Endothelial cell of umbilical vein (primary cell): Measurements from ENCODE around the gene SHC1. TPM values are rescaled to one million over a fixed set of nuclear protein-coding genes. Genes with fewer than 3 reads are reported as not detected.

Source experiments
- BruUV-seq: library from RNA; stranded (reverse); fragments of 400-500 nt; replicated peaks from 2 replicates; lab custom pipeline; 2021; lab: Mats Ljungman, UMichigan
- CTCF ChIA-PET: fragments of 300-600, 350-600 bp; sonication (Branson Sonifier 250); formaldehyde crosslinking; loops from one replicate; lab custom pipeline; 2021; ENCODE audit warnings: antibody characterized with exemption, inconsistent platforms; lab: Charles Lee
- POLR2A ChIA-PET: fragments of 300-600, 350-600 bp; sonication (Branson Sonifier 250); formaldehyde crosslinking; loops from one replicate; lab custom pipeline; 2021; ENCODE audit warnings: antibody characterized with exemption, inconsistent platforms; lab: Charles Lee
- DNase-seq: peaks from one replicate; pipeline ENCODE4 v3.0.0-alpha.2; 2011; ENCODE audit warnings: low read depth, low spot score
- FAIRE-seq: peaks from 2 replicates; lab custom pipeline; 2011; peaks lifted over from hg19 to GRCh38; lab: Jason Lieb, UNC
- H2AFZ ChIP-seq: 2 replicates; pipeline ENCODE4 v1.6.0; 2012; ENCODE audit warnings: low read depth, low read length, control low read depth, inconsistent platforms
- H3K27ac ChIP-seq: 2 replicates; pipeline ENCODE4 v1.5.1; 2011; ENCODE audit warnings: low read depth, mild to moderate bottlenecking, control low read depth, low read length, moderate library complexity; ENCODE audit not compliant: insufficient read depth
- H3K27me3 ChIP-seq, 2 experiments: 2 replicates each; pipeline versions ENCODE4 v1.6.0 to v1.6.1; 2011; ENCODE audit warnings: low read length in 2 of 2, mixed read lengths in 1 of 2; ENCODE audit not compliant: control insufficient read depth in 2 of 2, insufficient read depth in 2 of 2
- H3K36me3 ChIP-seq, 2 experiments: 2 replicates in 1 of 2; 3 replicates in 1 of 2; pipeline ENCODE4 v1.5.1; 2011; ENCODE audit warnings: low read length in 2 of 2, mild to moderate bottlenecking in 1 of 2, moderate library complexity in 1 of 2; ENCODE audit not compliant: control insufficient read depth in 2 of 2, insufficient read depth in 2 of 2; ENCODE audit errors: extremely low read depth in 1 of 2
- H3K4me1 ChIP-seq: 3 replicates; pipeline ENCODE4 v1.5.1; 2011; ENCODE audit warnings: mild to moderate bottlenecking, low read length; ENCODE audit not compliant: control insufficient read depth, insufficient read depth; ENCODE audit errors: extremely low read depth
- H3K4me2 ChIP-seq: 2 replicates; pipeline ENCODE4 v1.6.1; 2011; ENCODE audit warnings: low read length, control low read depth, mixed read lengths; ENCODE audit not compliant: insufficient read depth
- H3K4me3 ChIP-seq, 3 experiments: fragments of 200-600 bp in 1 of 3; sonication (generic), shearing (Covaris generic) in 1 of 3; replicated peaks in 1 of 3; 2 replicates each; pipeline ENCODE4 v1.5.1; 2011 to 2016; ENCODE audit warnings: control low read depth in 3 of 3, low read length in 3 of 3, mild to moderate bottlenecking in 2 of 3, inconsistent platforms in 1 of 3, low read depth in 1 of 3, moderate library complexity in 1 of 3; ENCODE audit not compliant: insufficient read depth in 1 of 3
- H3K79me2 ChIP-seq: 2 replicates; pipeline ENCODE4 v1.6.0; 2012; ENCODE audit warnings: low read length, inconsistent platforms; ENCODE audit not compliant: control insufficient read depth, insufficient read depth
- H3K9ac ChIP-seq: replicated peaks from 2 replicates; pipeline ENCODE3; 2011; ENCODE audit warnings: low read length, control low read depth; ENCODE audit not compliant: insufficient read depth; ENCODE audit errors: extremely low read depth
- H3K9me1 ChIP-seq: replicated peaks from 3 replicates; pipeline ENCODE4 v1.6.0; 2011; ENCODE audit warnings: mild to moderate bottlenecking, low read length; ENCODE audit not compliant: control insufficient read depth, insufficient read depth; ENCODE audit errors: extremely low read depth
- H3K9me3 ChIP-seq: replicated peaks from 2 replicates; pipeline ENCODE4 v1.5.1; 2012; ENCODE audit warnings: low read length, inconsistent platforms; ENCODE audit not compliant: control insufficient read depth, insufficient read depth
- H4K20me1 ChIP-seq: replicated peaks from 2 replicates; pipeline ENCODE3; 2011; ENCODE audit warnings: mild to moderate bottlenecking, low read length; ENCODE audit not compliant: control insufficient read depth, insufficient read depth; ENCODE audit errors: extremely low read depth
- CTCF ChIP-seq, 2 donors: IDR thresholded peaks; 1 replicate in 1 of 2; 2 replicates in 1 of 2; pipeline ENCODE4 v1.5.1; 2011; ENCODE audit warnings: low read length in 2 of 2, mild to moderate bottlenecking in 2 of 2, moderate library complexity in 2 of 2, control low read depth in 1 of 2, inconsistent platforms in 1 of 2, low read depth in 1 of 2; ENCODE audit not compliant: insufficient read depth in 1 of 2; ENCODE audit errors: extremely low read depth in 1 of 2
- EZH2 ChIP-seq: IDR thresholded peaks from 2 replicates; pipeline ENCODE4 v1.6.1; 2012; ENCODE audit warnings: borderline replicate concordance, low read depth, mild to moderate bottlenecking, moderate library complexity, low read length, inconsistent platforms; ENCODE audit not compliant: severe bottlenecking
- FOS ChIP-seq: IDR thresholded peaks from 2 replicates; pipeline ENCODE4 v1.6.1; 2011; ENCODE audit warnings: mild to moderate bottlenecking, low read length, moderate library complexity, borderline replicate concordance; ENCODE audit not compliant: insufficient read depth
- GATA2 ChIP-seq: IDR thresholded peaks from 2 replicates; pipeline ENCODE4 v1.7.0; 2011; ENCODE audit warnings: low read depth, mild to moderate bottlenecking, moderate library complexity, mixed read lengths, low read length; ENCODE audit not compliant: insufficient read length, insufficient read depth
- JUN ChIP-seq: IDR thresholded peaks from 2 replicates; pipeline ENCODE4 v1.6.1; 2011; ENCODE audit warnings: borderline replicate concordance, low read depth; ENCODE audit not compliant: insufficient read length, insufficient read depth
- MYC ChIP-seq: IDR thresholded peaks from one replicate; pipeline ENCODE4 v1.6.1; 2011; ENCODE audit warnings: mild to moderate bottlenecking, low read depth, low read length
- POLR2A ChIP-seq: IDR thresholded peaks from 2 replicates; pipeline ENCODE4 v1.6.1; 2012; ENCODE audit warnings: low read depth, mild to moderate bottlenecking, control low read depth, low read length
- POLR2AphosphoS5 ChIP-seq: IDR thresholded peaks from 2 replicates; pipeline ENCODE4 v1.6.1; 2012; ENCODE audit warnings: low read depth, mild to moderate bottlenecking, control low read depth, low read length, moderate library complexity; ENCODE audit not compliant: insufficient read depth
- dilution Hi-C: fragments of 300-500 bp; cut with MboI; formaldehyde crosslinking; loops from one replicate; pipeline ENCODE4 v1.15.0; 2019; ENCODE audit warnings: low sequenced_read_pairs; ENCODE audit not compliant: extremely low pct_ligation_motif_present
- intact Hi-C: fragments of 100-400 bp; cut with micrococcal nuclease; formaldehyde crosslinking; loops from one replicate; pipeline ENCODE4 v1.10.0; 2022
- polyA plus RNA-seq, 4 experiments: library from polyadenylated mRNA; depleted of rRNA in 3 of 4; stranded (reverse) in 3 of 4; unstranded in 1 of 4; fragments of >200 nt; gene quantifications; 2 replicates each; pipeline versions ENCODE4 v1.2.1 to v1.2.3, GENCODE V29; 2011 to 2012; ENCODE audit warnings: missing spikeins in 1 of 4
- total RNA-seq: library from RNA; stranded (reverse); gene quantifications from 2 replicates; pipeline ENCODE4 v1.2.3, GENCODE V29; 2021
- TF ChIP-seq, protein P1 (sequence below): IDR thresholded peaks from 2 replicates; pipeline ENCODE4 v1.6.1; 2011; ENCODE audit not compliant: insufficient read depth, insufficient read length

SHC1 gene
- total and polyA plus RNA-seq, 2 donors (not counting 3 experiments of a cell fraction or from before 2014, with no cell fraction given): 316 to 324 TPM

GRCh38 chr1:155011004-155011416, 40.5 kb upstream of the SHC1 start:
- Histone ChIP-seq H3K9me3 (no peaks in the 10 kb centered on the region), H3K27me3 (no peaks in the 10 kb centered on the region), H3K79me2 (peaks cover 7% of the 10 kb centered on the region), H3K4me1 (no peaks in the 10 kb centered on the region), H3K27ac (no peak overlapping the region), H3K4me3 (no peak overlapping the region), H4K20me1 (no peaks in the 10 kb centered on the region), H3K4me2 (no peak overlapping the region), H2AFZ (no peak overlapping the region), H3K9me1 (no peaks in the 10 kb centered on the region), H3K36me3 (peaks cover 0 to 12% of the 10 kb centered on the region in 2 experiments), H3K9ac (no peak overlapping the region)
- CTCF ChIA-PET: no interaction called here
- POLR2A ChIA-PET: no interaction called here
- intact Hi-C loops (no loop called here), dilution Hi-C loops (no loop called here)
- DNase-seq (no peak), FAIRE-seq (no peak)
- BruUV-seq: no TSS peak
- TF ChIP-seq CTCF (IDR thresholded peaks at IDR 0.05; ENCODE audit: extremely low read depth in 1 of 2, insufficient read depth in 1 of 2, low read depth in 1 of 2, low read length in 2 of 2) (no peak), FOS (no peak), POLR2A (no peak), MYC (no peak), GATA2 (no peak), EZH2 (no peak), POLR2AphosphoS5 (no peak), JUN (no peak)
- TF ChIP-seq, protein P1, sequence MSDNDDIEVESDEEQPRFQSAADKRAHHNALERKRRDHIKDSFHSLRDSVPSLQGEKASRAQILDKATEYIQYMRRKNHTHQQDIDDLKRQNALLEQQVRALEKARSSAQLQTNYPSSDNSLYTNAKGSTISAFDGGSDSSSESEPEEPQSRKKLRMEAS: no peak
